GM12872 (cell line): ENCODE results near the gene NUMBL.

ENCODE experiments used
- CTCF ChIP-seq: IDR thresholded peaks from 3 replicates; pipeline ENCODE4 v1.5.1; 2011; ENCODE audit warnings: low read depth, mild to moderate bottlenecking, low read length, moderate library complexity; ENCODE audit not compliant: insufficient read depth

The NUMBL gene

GRCh38 chr19:40690050-40690692, at the start of gene NUMBL:
NUMBL (minus strand) TSS chr19:40690651; CDS start chr19:40690483, 168 bp downstream.
- no peak for TF ChIP-seq CTCF

GRCh38 chr19:40739030-40739839, 48.8 kb upstream of the NUMBL start:
- no peak for TF ChIP-seq CTCF

GRCh38 chr19:40737102-40737644, 46.7 kb upstream of the NUMBL start:
- no peak for TF ChIP-seq CTCF

- no peak for TF ChIP-seq CTCF
These were observed 46.2 kb upstream of the NUMBL start for GRCh38 chr19:40736661-40737060.

GRCh38 chr19:40735013-40735771, 44.7 kb upstream of the NUMBL start:
- TF ChIP-seq CTCF = no peak

GRCh38 chr19:40733149-40733548, 42.7 kb upstream of the NUMBL start:
- no peak for TF ChIP-seq CTCF

GRCh38 chr19:40726279-40726678, 35.8 kb upstream of the NUMBL start:
- TF ChIP-seq CTCF = no peak
